ENCODE data around the gene WDR19. TPM values are rescaled to one million over a fixed set of nuclear protein-coding genes. Genes with fewer than 3 reads are reported as not detected.

The WDR19 gene
- total RNA-seq, 1 experiment from 2014 or later, result 7.8 TPM

DNA sequence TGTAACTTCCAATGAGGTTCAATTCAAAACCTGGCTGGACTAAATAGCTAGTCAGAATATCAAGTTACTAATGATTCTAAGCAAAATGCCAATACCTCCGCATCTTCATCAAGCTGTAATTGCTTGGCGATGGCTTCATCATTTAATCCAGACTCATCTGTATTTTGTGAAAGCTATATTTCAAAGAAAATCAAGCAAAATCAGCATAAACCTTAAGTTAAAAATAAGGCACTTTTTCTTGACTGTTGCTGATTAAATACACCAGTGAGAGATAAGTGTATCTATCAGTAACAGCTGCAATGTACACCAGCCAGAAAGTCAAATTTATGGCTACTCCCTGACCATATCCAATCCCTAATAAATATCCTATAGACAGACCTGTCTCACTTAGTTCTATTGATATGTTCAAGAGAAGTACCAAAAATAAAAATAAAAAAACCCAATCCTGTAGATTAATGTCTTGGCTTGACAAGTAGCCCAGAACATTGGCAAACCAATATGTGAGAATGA lies 144.2 kb downstream of the WDR19 start:
- no peak for DNase-seq (ENCODE audit: low read depth)
- in situ Hi-C loops (cut with HindIII; ENCODE audit: low pct_unique_long_range_greater_than_20kb, low sequenced_read_pairs), result no loop called here

DNA sequence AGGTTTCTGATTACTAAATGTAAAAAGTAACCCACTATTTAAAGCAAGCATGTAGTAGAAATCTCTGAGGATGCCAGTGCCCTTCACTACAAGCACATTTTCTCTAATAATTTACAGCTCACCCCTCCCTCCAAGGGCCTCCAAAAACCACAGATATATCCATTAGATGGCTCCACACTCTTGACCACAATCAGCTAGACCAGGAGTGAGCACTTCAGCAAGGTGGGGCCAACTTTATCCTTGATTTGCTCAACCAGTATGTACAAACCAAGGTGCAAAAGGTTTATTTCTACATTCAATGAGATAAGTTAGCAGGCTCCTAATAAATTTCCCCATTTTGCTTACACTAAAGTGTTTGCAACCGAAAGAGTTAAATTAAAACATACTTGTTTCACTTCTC lies 148.0 kb downstream of the WDR19 start:
- in situ Hi-C loops (cut with HindIII; ENCODE audit: low pct_unique_long_range_greater_than_20kb, low sequenced_read_pairs), result no loop called here
- DNase-seq (ENCODE audit: low read depth), result no peak

DNA sequence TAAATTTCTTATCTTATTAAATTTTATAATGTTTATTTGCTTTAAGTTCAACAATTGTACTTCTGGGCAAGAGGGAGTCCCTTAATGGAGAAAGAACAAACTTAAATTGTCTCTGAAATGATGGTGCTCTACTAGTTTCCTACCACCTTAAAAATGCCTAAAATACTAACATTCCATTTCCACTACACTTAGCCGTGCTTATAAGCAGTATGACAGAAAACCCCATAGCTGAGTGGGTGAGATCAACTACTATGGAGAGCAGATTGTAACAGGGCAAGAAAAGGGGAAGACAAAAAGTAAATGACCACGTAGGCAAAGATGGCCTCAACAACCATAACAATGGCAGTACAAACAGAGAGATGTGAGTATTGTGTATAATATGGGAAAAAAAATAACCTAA lies 148.9 kb downstream of the WDR19 start:
- DNase-seq (ENCODE audit: low read depth), result no peak
- in situ Hi-C loops (cut with HindIII; ENCODE audit: low pct_unique_long_range_greater_than_20kb, low sequenced_read_pairs), result no loop called here

Other genes with a start within 250 kb of the WDR19 start
- gene TMEM156, start 150.1 kb upstream of the WDR19 start, total RNA-seq (2014; rRNA removed; shearing (Covaris generic); ENCODE audit: low replicate concordance), result 40.0 and 64.9 TPM in 2 replicates
- 73.7 and 86.1 TPM in 2 replicates for gene KLHL5, start 120.3 kb upstream of the WDR19 start, total RNA-seq (2014; rRNA removed; shearing (Covaris generic); ENCODE audit: low replicate concordance)
- gene RFC1, start 183.8 kb downstream of the WDR19 start, total RNA-seq (2014; rRNA removed; shearing (Covaris generic); ENCODE audit: low replicate concordance), result 27.2 and 51.0 TPM in 2 replicates
- gene KLB, start 224.4 kb downstream of the WDR19 start, total RNA-seq (2014; rRNA removed; shearing (Covaris generic); ENCODE audit: low replicate concordance), result 0.68 and 0.75 TPM in 2 replicates